ENCODE results near the gene CFI. TPM values are rescaled to one million over a fixed set of nuclear protein-coding genes. Genes with fewer than 3 reads are reported as not detected.

Gene CFI
- total and polyA plus RNA-seq, 9 of the 15 experiments (the other 6 are each of a cell fraction or from before 2014, with no cell fraction given): 0.30 to 8.4 (median 0.95) TPM

GRCh38 chr4:109815151-109816081 lies 13.6 kb upstream of the CFI start, which contains the start of gene GAR1 (continued):
- TF ChIP-seq, protein P1, sequence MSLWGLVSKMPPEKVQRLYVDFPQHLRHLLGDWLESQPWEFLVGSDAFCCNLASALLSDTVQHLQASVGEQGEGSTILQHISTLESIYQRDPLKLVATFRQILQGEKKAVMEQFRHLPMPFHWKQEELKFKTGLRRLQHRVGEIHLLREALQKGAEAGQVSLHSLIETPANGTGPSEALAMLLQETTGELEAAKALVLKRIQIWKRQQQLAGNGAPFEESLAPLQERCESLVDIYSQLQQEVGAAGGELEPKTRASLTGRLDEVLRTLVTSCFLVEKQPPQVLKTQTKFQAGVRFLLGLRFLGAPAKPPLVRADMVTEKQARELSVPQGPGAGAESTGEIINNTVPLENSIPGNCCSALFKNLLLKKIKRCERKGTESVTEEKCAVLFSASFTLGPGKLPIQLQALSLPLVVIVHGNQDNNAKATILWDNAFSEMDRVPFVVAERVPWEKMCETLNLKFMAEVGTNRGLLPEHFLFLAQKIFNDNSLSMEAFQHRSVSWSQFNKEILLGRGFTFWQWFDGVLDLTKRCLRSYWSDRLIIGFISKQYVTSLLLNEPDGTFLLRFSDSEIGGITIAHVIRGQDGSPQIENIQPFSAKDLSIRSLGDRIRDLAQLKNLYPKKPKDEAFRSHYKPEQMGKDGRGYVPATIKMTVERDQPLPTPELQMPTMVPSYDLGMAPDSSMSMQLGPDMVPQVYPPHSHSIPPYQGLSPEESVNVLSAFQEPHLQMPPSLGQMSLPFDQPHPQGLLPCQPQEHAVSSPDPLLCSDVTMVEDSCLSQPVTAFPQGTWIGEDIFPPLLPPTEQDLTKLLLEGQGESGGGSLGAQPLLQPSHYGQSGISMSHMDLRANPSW (CRISPR knock-in tag; IDR thresholded peaks at IDR 0.05): no peak; the same call in 1 of the 2 replicates
- no peak for TF ChIP-seq ADNP (tag; IDR thresholded peaks at IDR 0.05)
- 0 out of 2 replicates have a peak, but pooled peaks have one; percentile 21 for TF ChIP-seq ZNF592 (IDR thresholded peaks at IDR 0.05)
- TF ChIP-seq U2AF1 (optimal IDR thresholded peaks at IDR 0.05; ENCODE audit: low read depth, low read length): no peak
- no peak for TF ChIP-seq ZNF239 (CRISPR knock-in tag; IDR thresholded peaks at IDR 0.05)
- 0 out of 2 replicates have a peak, but pooled peaks have one; percentile 64 for TF ChIP-seq ZZZ3 (IDR thresholded peaks at IDR 0.05)
- 0 out of 2 replicates have a peak, but pooled peaks have one; percentile 59 for TF ChIP-seq FOXJ2 (tag; IDR thresholded peaks at IDR 0.05)
- no peak for TF ChIP-seq HMGN3 (IDR thresholded peaks at IDR 0.05; ENCODE audit: borderline replicate concordance, extremely low read depth, insufficient read length, low read depth, low read length)
- TF ChIP-seq SMAD1 (IDR thresholded peaks at IDR 0.05; ENCODE audit: low read depth, low read length, partially characterized antibody): peak; percentile 30
- peak; percentile 72 for TF ChIP-seq EP300 (IDR thresholded peaks at IDR 0.05; ENCODE audit: low read length)
- TF ChIP-seq ZNF639 (CRISPR knock-in tag; conservative IDR thresholded peaks at IDR 0.05 in 1 of 2, IDR thresholded peaks at IDR 0.05 in 1 of 2): peak in 1 of 2 experiments; percentile 53; a peak in 2 of 4 replicates
- no peak for TF ChIP-seq ZHX1 (conservative IDR thresholded peaks at IDR 0.05; ENCODE audit: low read length)
- TF ChIP-seq SRSF3 (IDR thresholded peaks at IDR 0.05; ENCODE audit: insufficient read depth, low read length): no peak

Data from K562 (cell line).